Activated naive CD4-positive, alpha-beta T cell treated with anti-CD3 and anti-CD28 coated beads, Interleukin-2, amount 50 U/mL, for 24 hours (primary cell): ENCODE data around the gene HLA-DMB.
A peak's percentile ranks its signal among the peaks of the same experiment; 100 is the strongest.

Experiments used
- H3K27ac Mint-ChIP-seq: one replicate; pipeline ENCODE4 v1.8.0; 2021; ENCODE audit warnings: mild to moderate bottlenecking, mixed read lengths
- H3K27me3 Mint-ChIP-seq: one replicate; pipeline ENCODE4 v1.8.0; 2021; ENCODE audit warnings: mixed read lengths
- H3K36me3 Mint-ChIP-seq: one replicate; pipeline ENCODE4 v1.8.0; 2021; ENCODE audit warnings: mixed read lengths
- H3K4me1 Mint-ChIP-seq: one replicate; pipeline ENCODE4 v1.8.0; 2021; ENCODE audit warnings: mixed read lengths
- H3K4me3 Mint-ChIP-seq: one replicate; pipeline ENCODE4 v1.8.0; 2021; ENCODE audit warnings: mild to moderate bottlenecking, mixed read lengths
- H3K9me3 Mint-ChIP-seq: one replicate; pipeline ENCODE4 v1.8.0; 2021; ENCODE audit warnings: mixed read lengths

HLA-DMB gene

DNA sequence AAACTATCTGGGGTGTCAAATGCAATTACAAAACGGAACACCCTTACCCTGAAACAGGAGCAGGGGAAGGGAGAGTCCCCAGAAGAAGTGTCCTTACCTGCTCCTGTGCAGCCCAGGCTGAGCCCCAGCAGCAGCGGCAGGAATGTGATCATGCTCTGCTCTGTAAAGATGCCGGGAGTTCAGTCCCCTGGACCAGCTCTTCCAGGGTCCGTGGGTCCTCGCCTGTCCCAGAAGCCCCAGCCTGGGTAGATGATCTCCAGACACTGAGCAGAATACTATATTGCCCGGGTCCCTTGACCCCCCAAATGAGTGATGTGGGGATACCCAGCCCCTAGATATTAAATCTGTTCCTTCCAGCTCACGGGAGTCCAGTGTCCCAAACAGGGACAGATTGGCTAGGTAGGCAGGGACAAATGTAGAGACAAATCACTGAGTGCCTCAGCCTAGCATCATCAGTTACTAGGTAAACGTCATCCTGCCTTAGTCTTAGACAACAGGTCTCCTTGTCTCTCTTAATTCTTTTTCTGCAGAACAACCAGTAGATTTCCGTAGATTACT, at the start of gene HLA-DMB:
Gene HLA-DMB (minus strand): TSS at position 373 of the 558 bp plus-strand sequence. CDS start 221 bp downstream, at position 152.
- peak within 1 kb of the TSS; percentile 93 for H3K27ac Mint-ChIP-seq
- H3K4me3 Mint-ChIP-seq = peak within 1 kb of the TSS; percentile 89

DNA sequence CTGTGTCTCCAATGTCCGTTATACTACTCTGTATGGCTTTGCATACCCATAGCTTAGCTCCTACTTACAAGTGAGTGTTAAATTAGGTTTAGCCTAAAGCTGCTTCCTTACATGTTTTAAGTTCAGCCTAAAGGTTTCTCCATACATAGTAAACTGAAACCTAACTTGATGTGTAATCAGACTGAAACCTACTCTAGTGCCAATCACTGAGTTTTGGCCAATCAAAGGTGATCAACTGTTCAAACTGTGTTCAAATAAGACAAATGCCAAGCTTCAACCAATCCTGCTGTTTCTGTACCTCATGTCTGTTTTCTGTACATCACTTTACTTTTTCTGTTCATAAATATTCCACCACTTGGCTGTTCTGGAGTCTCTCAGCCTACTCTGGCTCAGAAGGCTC, 48.5 kb upstream of the HLA-DMB start:
- H3K36me3 Mint-ChIP-seq = no peaks in the 10 kb centered on the region
- no peaks in the 10 kb centered on the region for H3K9me3 Mint-ChIP-seq
- H3K27ac Mint-ChIP-seq = no peak overlapping the region
- no peak overlapping the region for H3K4me3 Mint-ChIP-seq
- peaks cover 2% of the 10 kb centered on the region for H3K27me3 Mint-ChIP-seq
- peaks cover 9% of the 10 kb centered on the region for H3K4me1 Mint-ChIP-seq

More for the DNA sequence above, at the start of gene HLA-DMB:
- Mint-ChIP-seq H3K9me3 (no peaks in the 10 kb centered on the region), H3K36me3 (peaks cover 2% of the 10 kb centered on the region), H3K4me1 (peaks cover 64% of the 10 kb centered on the region), H3K27me3 (no peaks in the 10 kb centered on the region)

GRCh38 chr6:32984622-32985389, 44.0 kb upstream of the HLA-DMB start:
- Mint-ChIP-seq H3K4me3 (peak overlapping the region; percentile 6), H3K4me1 (peaks cover 32% of the 10 kb centered on the region), H3K36me3 (peaks cover 7% of the 10 kb centered on the region), H3K27me3 (no peaks in the 10 kb centered on the region), H3K27ac (peak overlapping the region; percentile 86), H3K9me3 (no peaks in the 10 kb centered on the region)

- Mint-ChIP-seq H3K4me1 (peaks cover 35% of the 10 kb centered on the region), H3K4me3 (peak overlapping the region; percentile 6), H3K27me3 (no peaks in the 10 kb centered on the region), H3K9me3 (no peaks in the 10 kb centered on the region), H3K36me3 (peaks cover 9% of the 10 kb centered on the region), H3K27ac (peak overlapping the region; percentile 86)
Observed at GRCh38 chr6:32983964-32984621, 43.3 kb upstream of the HLA-DMB start.

- H3K9me3 Mint-ChIP-seq = no peaks in the 10 kb centered on the region
- H3K36me3 Mint-ChIP-seq = peaks cover 12% of the 10 kb centered on the region
- no peak overlapping the region for H3K4me3 Mint-ChIP-seq
- H3K4me1 Mint-ChIP-seq = peaks cover 41% of the 10 kb centered on the region
- H3K27me3 Mint-ChIP-seq = no peaks in the 10 kb centered on the region
- H3K27ac Mint-ChIP-seq = peak overlapping the region; percentile 81
Observed at GRCh38 chr6:32983493-32983848, 42.6 kb upstream of the HLA-DMB start.

GRCh38 chr6:32982702-32983492, 42.1 kb upstream of the HLA-DMB start:
- H3K4me3 Mint-ChIP-seq = no peak overlapping the region
- peak overlapping the region; percentile 32 for H3K27ac Mint-ChIP-seq
- peaks cover 13% of the 10 kb centered on the region for H3K36me3 Mint-ChIP-seq
- no peaks in the 10 kb centered on the region for H3K9me3 Mint-ChIP-seq
- no peaks in the 10 kb centered on the region for H3K27me3 Mint-ChIP-seq
- H3K4me1 Mint-ChIP-seq = peaks cover 45% of the 10 kb centered on the region

- peaks cover 19% of the 10 kb centered on the region for H3K36me3 Mint-ChIP-seq
- H3K9me3 Mint-ChIP-seq = no peaks in the 10 kb centered on the region
- peaks cover 52% of the 10 kb centered on the region for H3K4me1 Mint-ChIP-seq
- H3K4me3 Mint-ChIP-seq = no peak overlapping the region
- H3K27ac Mint-ChIP-seq = peak overlapping the region; percentile 78
- no peaks in the 10 kb centered on the region for H3K27me3 Mint-ChIP-seq
Observed at GRCh38 chr6:32982084-32982701, 41.4 kb upstream of the HLA-DMB start.

DNA sequence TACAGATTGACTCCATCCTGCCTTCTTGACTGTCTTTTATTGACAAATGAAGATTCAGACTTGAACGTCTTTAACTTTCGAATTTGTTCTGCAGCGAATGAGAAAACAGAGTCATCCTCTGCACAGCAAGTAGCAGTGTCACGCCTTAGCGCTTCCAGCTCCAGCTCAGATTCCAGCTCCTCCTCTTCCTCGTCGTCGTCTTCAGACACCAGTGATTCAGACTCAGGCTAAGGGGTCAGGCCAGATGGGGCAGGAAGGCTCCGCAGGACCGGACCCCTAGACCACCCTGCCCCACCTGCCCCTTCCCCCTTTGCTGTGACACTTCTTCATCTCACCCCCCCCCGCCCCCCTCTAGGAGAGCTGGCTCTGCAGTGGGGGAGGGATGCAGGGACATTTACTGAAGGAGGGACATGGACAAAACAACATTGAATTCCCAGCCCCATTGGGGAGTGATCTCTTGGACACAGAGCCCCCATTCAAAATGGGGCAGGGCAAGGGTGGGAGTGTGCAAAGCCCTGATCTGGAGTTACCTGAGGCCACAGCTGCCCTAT, 39.7 kb upstream of the HLA-DMB start:
- Mint-ChIP-seq H3K4me1 (peaks cover 67% of the 10 kb centered on the region), H3K36me3 (peaks cover 32% of the 10 kb centered on the region), H3K27ac (peak overlapping the region; percentile 55), H3K27me3 (no peaks in the 10 kb centered on the region), H3K4me3 (no peak overlapping the region), H3K9me3 (no peaks in the 10 kb centered on the region)

GRCh38 chr6:32979720-32980487, 39.1 kb upstream of the HLA-DMB start:
- Mint-ChIP-seq H3K9me3 (no peaks in the 10 kb centered on the region), H3K4me1 (peaks cover 68% of the 10 kb centered on the region), H3K36me3 (peaks cover 39% of the 10 kb centered on the region), H3K4me3 (peak overlapping the region; percentile 15), H3K27me3 (no peaks in the 10 kb centered on the region), H3K27ac (peak overlapping the region; percentile 62)

DNA sequence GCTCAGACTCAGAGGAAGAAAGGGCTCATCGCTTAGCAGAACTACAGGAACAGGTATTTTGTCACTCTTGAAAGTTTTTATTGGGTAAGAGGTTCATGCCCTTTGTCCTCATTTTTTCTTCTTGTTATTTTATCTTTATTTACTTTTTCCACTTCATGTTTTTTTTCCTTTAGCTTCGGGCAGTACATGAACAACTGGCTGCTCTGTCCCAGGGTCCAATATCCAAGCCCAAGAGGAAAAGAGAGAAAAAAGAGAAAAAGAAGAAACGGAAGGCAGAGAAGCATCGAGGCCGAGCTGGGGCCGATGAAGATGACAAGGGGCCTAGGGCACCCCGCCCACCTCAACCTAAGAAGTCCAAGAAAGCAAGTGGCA, 37.1 kb upstream of the HLA-DMB start:
- Mint-ChIP-seq H3K27me3 (no peaks in the 10 kb centered on the region), H3K4me3 (peak overlapping the region; percentile 47), H3K36me3 (peaks cover 57% of the 10 kb centered on the region), H3K9me3 (no peaks in the 10 kb centered on the region), H3K27ac (peak overlapping the region; percentile 91), H3K4me1 (peaks cover 51% of the 10 kb centered on the region)

DNA sequence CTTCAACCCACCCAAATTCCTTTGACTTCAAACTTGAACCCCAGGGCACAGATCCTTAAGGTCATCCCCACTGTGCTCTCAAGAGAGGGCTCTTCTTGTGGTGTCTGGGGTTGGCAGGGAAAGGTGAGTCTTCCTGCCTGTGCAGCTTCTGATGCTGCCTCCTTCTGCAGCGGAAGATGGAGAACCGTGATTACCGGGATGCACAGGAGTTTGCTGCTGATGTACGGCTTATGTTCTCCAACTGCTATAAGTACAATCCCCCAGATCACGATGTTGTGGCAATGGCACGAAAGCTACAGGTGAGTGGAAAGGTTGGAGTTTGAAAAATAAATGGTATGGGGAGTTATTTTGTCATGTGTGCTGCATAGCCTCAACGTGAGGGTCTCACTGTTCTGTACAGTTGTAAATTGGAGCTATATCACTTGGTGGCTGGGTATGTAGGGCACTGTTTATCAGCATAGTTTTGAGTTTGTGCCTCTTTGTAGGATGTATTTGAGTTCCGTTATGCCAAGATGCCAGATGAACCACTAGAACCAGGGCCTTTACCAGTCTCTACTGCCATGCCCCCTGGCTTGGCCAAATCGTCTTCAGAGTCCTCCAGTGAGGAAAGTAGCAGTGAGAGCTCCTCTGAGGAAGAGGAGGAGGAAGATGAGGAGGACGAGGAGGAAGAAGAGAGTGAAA, 36.6 kb upstream of the HLA-DMB start:
- peak overlapping the region; percentile 91 for H3K27ac Mint-ChIP-seq
- H3K4me3 Mint-ChIP-seq = peak overlapping the region; percentile 47
- H3K9me3 Mint-ChIP-seq = no peaks in the 10 kb centered on the region
- peaks cover 62% of the 10 kb centered on the region for H3K36me3 Mint-ChIP-seq
- peaks cover 49% of the 10 kb centered on the region for H3K4me1 Mint-ChIP-seq
- no peaks in the 10 kb centered on the region for H3K27me3 Mint-ChIP-seq

GRCh38 chr6:32976334-32977069, 35.7 kb upstream of the HLA-DMB start:
- Mint-ChIP-seq H3K36me3 (peaks cover 61% of the 10 kb centered on the region), H3K27me3 (no peaks in the 10 kb centered on the region), H3K4me1 (peaks cover 44% of the 10 kb centered on the region), H3K27ac (peak overlapping the region; percentile 80), H3K4me3 (peak overlapping the region; percentile 97), H3K9me3 (no peaks in the 10 kb centered on the region)

- H3K9me3 Mint-ChIP-seq = no peaks in the 10 kb centered on the region
- peak overlapping the region; percentile 32 for H3K27ac Mint-ChIP-seq
- peaks cover 44% of the 10 kb centered on the region for H3K4me1 Mint-ChIP-seq
- H3K4me3 Mint-ChIP-seq = peak overlapping the region; percentile 97
- peaks cover 66% of the 10 kb centered on the region for H3K36me3 Mint-ChIP-seq
- H3K27me3 Mint-ChIP-seq = no peaks in the 10 kb centered on the region
Observed at GRCh38 chr6:32975886-32976285, 35.1 kb upstream of the HLA-DMB start.
